ENCODE results near the gene RNF112.

RNF112 gene

DNA sequence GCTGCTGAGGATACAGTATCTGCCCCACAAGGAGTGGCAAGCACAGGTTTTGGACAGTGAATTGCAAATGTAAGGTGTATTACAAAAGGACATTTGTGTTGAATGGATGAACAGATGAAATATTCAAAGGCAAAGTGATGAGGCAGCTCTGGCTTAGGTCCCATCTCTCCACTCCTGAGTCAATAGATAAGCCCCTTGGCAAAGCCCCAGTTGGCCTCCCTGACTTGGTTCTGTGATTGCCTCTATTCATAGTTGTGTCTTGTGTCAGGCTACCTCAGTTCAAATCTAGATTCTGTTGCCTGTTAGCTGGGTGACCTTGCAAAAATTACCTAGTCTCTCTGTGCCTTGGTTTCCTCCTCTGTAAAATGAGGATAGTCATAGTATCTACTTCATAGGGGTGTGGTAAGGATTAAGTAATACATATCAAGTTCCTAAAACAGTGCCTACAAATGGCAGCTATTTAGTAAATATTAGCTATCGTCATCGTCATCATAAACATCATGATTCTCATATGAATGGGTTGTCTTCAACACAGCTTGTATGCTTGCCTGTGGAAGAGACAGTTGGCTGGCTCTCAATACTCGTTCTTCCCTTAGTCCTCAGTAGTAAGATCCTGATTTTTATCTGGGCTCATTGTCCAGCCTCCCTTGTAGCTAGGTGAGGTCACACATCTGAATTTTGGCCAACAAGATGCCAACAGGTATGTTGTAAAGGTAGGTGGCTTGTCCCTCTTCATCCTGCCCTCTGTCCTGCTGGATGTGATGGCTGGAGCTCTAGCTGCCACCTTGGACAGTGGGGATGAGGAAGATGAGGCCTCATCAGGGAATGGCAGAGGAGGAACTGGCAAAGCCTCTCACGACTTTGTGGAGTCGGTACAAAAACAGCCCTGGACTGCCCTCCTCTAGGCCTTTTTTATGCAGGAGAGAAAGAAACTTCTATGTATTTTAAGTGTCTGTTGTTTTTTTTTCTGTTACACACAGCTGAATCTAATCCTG is 21.9 kb upstream of the RNF112 start:
- peak; percentile 57 for DNase-seq

DNA sequence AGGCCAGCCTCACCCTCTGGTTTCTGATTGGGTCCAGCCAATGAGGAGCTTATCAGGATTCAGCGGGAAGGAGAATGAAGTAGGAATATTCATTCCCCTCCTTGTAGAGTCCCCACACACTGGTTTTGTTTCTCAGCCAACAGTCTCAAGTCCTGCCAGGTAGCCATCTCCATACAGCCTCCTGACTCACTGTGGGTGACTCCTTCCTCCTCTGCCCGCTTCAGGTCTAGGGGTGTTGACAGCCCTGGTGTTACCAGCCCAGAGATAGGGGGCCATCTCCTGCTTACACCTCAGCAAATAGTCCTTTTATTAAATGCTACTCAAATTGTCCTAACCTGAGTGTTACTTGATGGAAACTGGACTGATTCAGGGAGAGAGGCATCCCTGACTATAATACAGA is 20.1 kb upstream of the RNF112 start:
- no peak for DNase-seq

DNA sequence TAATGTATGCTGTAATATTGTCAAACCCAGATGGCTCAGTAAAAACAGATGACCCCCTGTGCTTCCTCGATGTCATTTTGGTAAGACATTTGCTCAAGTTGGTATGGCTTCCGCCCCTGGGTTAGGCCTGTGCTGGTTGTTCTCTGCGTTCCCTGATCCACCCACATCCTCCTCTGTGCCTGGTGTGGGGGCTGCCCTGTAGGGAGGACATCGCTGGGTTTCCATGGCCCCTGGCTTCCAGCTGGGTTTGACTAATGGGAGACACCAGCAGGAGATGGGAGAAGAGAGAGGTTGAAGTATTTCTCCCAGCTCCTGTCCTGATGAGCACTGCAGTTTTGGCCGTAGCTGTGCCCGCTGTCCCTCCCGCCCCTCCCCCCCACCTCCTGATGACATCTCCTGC is 19.6 kb upstream of the RNF112 start:
- no peak for DNase-seq

GRCh38 chr17:19392303-19392702 is 18.7 kb upstream of the RNF112 start:
- DNase-seq, result no peak

DNA sequence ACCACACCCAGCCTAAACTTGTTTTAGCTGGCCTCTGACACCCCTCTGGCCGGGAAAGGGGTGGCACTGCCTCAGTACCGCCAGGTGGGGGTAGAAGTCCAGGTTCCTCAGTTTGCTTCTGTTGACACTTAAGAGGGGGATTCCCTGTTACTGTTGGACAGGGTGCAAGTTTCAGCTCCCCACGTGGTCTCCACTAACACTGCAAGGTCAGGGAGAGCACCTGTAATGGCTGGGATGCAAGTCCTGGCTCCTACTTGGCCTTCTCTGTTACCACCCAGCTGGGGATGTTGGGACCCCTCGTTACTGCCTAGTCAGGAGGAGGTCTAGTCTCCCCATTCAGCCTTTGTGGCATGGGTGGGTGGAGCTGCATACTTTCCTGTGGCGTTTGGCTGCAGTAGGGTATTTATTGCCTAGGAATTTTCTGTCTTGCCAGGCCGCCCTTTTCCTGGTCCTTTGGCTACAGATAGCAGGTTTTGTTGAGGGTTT is 13.4 kb upstream of the RNF112 start:
- no peak for DNase-seq

- peak; percentile 90 for DNase-seq
These were observed 12.5 kb upstream of the RNF112 start for GRCh38 chr17:19398301-19399181.

GRCh38 chr17:19399750-19400450 is 11.1 kb upstream of the RNF112 start:
- no peak for DNase-seq

- no peak for DNase-seq
These were observed 9.6 kb upstream of the RNF112 start for GRCh38 chr17:19401321-19402010.

DNA sequence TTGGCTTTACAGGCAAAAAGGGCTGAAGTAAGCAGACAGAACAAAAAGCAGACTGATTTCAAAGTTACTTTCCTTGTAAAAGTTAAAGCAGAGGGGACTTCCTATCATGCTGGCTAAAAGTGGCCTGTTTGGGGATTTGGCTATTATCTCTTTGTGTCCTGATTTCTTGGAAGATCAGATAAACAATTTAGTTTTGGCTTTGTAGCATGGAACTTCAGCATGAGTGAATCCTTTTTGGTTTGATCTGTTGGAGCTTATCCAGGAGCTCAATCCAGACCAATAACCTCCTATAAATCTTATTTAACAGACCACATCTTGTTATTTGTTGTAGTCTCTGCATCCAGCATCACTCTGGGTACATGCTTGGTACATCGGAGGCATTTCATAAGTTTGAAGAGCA is 8.9 kb upstream of the RNF112 start:
- DNase-seq, result no peak

GRCh38 chr17:19403021-19403420 is 8.0 kb upstream of the RNF112 start:
- no peak for DNase-seq

DNA sequence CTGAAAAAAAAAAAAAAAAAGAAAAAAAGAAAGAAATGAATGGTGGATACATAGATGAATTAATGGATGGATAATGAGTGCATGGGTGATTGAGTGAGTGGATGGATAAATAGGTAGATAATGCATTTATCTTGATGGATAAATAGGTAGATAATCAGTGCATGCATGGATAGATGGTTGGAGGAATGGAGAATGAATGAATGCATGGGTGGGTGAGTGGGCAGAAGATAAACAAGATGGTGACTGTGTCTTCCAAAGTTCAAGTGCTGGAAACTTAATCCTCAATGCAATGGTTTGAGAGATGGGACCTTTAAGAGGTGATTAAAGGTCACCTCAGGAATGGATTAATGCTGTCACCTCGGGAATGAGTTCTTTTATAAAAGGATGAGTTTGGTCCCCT is 6.8 kb upstream of the RNF112 start:
- no peak for DNase-seq

DNA sequence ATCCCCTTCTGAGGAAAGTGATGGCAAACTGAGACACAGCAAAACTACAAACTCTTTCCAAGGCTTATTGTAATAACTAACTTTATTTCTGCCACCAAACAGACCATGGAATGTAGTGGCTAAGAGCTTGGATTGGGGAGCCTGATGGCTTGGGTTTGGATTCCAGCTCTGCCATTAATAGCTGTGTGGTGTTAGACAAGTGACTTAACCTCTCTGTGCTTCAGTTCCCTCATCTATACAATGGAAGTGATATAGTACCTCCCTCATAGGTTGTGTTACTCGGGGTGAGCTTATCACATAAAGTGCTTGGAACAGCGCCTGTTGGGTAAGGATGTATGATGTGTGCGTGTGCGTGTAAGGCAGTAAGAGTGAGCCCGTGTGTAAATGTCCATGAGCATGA is 5.9 kb upstream of the RNF112 start:
- DNase-seq, result no peak

GRCh38 chr17:19407601-19408345 is 3.3 kb upstream of the RNF112 start:
- no peak for DNase-seq

DNA sequence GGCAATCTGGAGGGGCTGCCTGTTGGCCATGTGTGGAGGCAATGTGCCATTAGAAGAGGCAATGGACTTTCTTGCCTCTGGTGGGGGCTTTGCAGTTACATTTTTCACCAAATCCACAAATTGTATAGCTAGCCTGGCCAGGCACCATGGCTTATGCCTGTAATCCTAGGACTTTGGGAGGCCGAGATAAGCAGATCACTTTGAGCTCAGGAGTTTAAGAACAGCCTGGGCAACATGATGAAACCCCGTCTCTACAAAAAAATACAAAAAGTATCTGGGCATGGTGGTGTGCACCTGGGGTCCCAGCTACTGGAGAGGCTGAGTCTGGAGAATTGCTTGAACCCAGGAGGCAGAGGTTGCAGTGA is 2.7 kb upstream of the RNF112 start:
- DNase-seq, result no peak

- DNase-seq, result no peak
These were observed 2.0 kb upstream of the RNF112 start for GRCh38 chr17:19409066-19409465.

DNA sequence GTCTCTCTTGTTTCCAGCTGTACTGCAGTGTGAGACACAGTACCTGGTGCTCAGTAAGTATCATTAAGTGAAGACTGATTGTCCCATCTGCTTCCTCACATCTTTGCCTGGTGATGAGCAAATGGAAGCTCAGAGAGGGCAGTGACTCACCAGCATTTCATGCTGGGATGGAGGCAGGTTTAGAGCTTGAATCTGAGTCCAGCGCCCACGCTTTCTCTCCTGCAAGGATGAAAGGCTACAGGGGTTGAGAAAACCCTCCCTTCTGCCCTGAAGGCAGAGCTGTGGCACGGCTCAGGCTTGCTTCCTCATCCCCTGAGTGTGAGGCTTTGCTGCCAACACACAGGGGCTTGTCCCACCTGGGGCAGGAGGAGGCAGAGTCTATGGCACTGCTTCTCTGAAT is 1.5 kb upstream of the RNF112 start:
- no peak for DNase-seq

DNA sequence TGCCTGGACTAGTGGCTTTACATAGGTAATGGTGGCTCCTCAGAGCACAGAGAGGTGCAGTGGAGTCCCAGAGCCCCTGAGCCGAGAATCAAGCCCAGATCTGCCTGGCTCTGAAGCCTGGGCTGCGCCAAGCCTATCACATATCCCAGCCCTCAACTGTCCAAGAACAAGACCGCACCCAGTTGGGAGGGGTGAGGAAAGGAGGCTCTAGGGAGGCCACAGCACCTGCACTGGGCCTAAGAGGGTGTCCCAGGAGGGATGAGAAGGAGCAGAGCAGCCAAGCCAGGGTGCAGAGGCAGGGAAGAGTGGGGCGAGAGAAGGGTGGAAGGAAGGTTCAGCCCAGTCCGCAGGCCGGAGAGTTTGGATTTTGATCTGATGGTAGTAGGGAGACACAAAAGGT is 941 bp upstream of the RNF112 start:
- DNase-seq, result no peak

DNA sequence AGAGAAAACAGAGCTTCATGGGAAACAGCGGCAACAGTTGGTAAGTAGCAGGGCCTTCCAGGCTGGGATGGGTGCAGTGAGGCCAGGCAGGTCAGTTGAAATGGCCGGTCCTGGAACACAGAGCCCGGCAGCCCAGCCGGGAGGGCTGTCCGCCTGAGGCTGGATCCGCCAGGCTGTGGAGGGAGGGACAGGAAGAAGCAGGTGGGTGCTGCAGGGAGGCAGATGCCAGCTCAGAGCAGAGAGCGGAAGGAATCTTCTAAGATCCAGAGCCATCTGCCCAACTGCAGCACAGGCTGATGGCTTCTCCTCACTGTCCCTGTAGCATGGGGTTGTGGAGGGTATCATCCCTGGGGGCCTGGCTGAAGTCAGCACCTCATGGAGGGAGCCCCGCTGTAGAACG is 599 bp downstream of the RNF112 start:
- no peak for DNase-seq

DNA sequence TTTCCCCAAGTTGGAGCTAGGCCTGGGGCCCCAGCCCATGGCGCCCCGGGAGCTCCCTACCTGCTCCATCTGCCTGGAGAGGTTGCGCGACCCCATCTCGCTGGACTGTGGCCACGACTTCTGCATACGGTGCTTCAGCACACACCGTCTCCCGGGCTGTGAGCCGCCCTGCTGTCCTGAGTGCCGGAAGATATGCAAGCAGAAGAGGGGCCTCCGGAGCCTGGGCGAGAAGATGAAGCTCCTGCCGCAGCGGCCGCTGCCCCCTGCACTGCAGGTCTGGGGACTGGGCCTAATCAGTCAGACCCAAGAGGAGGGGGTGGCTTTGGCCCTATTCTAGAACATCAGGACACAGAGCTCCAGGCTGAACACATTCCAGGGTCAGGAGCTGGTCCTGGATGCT is 1.5 kb downstream of the RNF112 start:
- DNase-seq, result no peak

DNA sequence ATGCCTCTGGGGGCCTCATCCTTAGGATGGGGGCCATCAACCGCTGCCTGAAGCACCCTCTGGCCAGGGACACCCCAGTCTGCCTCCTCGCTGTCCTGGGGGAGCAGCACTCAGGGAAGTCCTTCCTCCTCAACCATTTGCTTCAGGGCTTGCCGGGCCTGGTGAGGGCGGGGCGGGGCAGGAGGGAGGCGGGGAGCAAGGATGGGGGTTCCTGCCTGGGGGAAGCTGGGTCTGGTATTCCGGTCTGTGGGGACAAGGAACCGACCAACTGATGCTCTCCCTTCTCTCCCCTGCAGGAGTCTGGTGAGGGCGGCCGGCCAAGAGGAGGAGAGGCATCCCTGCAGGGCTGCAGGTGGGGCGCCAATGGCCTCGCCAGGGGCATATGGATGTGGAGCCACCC is 2.0 kb downstream of the RNF112 start:
- no peak for DNase-seq

DNA sequence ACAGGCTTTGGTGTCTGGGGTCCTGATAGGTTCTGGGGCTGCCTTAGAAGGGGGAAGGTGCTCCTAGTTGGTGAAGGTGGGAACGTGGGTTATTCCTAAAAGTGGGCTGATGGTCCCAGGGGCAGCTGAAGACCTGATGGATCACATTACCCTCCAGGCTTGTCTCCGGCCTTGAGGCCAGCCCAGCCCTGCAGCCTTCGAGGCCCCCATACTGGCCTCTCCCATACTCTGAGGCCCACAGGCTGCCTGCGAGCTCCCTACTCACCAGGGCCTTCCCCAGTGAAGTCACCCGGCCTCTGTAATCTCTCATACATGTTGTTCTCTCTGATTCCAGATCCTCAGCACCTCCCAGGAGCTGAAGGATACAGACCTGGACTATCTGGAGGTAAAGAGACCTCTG is 2.7 kb downstream of the RNF112 start:
- DNase-seq, result no peak
